Measurements from ENCODE around the gene RAB3A. TPM values are rescaled to one million over a fixed set of nuclear protein-coding genes. Genes with fewer than 3 reads are reported as not detected.

The RAB3A gene
- total and polyA plus RNA-seq, 2 donors (not counting 3 experiments of a cell fraction or from before 2014, with no cell fraction given), result 0.88 to 0.90 TPM

DNA sequence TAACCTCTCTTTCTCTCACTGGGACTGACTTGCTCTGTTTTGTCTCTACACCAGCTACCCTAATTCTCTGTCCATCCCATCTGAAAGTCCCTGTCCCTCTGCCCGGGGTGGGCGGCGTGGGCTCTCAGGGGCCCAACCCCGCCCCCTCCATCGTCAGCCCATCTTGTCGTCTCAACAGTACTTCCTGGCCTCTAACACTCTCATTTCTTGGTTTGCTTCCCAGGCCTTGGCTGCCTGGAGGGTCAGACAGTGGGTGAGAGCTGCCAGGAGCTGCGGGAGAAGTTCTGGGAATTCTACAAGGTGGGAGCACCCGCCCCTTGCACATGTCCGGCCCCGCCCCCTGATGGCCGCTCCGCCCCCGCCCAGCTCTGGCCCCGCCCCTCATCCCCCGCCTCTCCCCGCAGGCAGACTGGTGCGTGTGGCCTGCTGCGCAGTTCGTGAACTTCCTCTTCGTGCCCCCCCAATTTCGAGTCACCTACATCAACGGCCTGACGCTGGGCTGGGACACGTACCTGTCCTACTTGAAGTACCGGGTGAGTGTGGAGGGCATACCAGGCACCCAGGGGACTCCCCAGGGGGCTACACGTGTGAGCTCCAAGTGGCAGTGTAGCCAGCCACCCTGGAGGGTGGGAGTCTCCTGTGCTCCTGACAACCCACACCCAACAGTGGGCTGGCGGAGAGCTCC is 9.1 kb downstream of the RAB3A start:
- peak overlapping the region; percentile 33 for H2AFZ ChIP-seq (ENCODE audit: low read depth, low read length)
- no peaks in the 10 kb centered on the region for H3K9me3 ChIP-seq (replicated peaks; ENCODE audit: control insufficient read depth, insufficient read depth, low read length)
- FAIRE-seq, result no peak
- H4K20me1 ChIP-seq (replicated peaks; ENCODE audit: control insufficient read depth, extremely low read depth, insufficient read depth, low read length), result no peaks in the 10 kb centered on the region
- peaks cover 14% of the 10 kb centered on the region for H3K4me1 ChIP-seq (ENCODE audit: control insufficient read depth, extremely low read depth, insufficient read depth, low read length)
- dilution Hi-C loops (cut with MboI; ENCODE audit: extremely low pct_ligation_motif_present, low sequenced_read_pairs) (no loop called here), intact Hi-C loops (cut with micrococcal nuclease) (no loop called here)
- peak; percentile 11 for DNase-seq (ENCODE audit: low read depth, low spot score)
- H3K27me3 ChIP-seq (ENCODE audit: control insufficient read depth in 2 of 2, insufficient read depth in 2 of 2, low read length in 2 of 2), result no peaks in the 10 kb centered on the region
- peak overlapping the region; percentile 75 for H3K4me2 ChIP-seq (ENCODE audit: insufficient read depth, low read length)
- H3K9ac ChIP-seq (replicated peaks; ENCODE audit: extremely low read depth, insufficient read depth, low read length), result no peak overlapping the region
- ChIA-PET CTCF (interaction anchor here (0.8 to 2.1 kb wide), 6 partner anchors 11 to 134 kb away, joined by 3 to 7 read pairs (median 4); no protein-coding TSS in a partner anchor), POLR2A (no interaction called here)
- H3K79me2 ChIP-seq (ENCODE audit: control insufficient read depth, insufficient read depth, low read length), result no peaks in the 10 kb centered on the region
- TF ChIP-seq GATA2 (IDR thresholded peaks at IDR 0.05; ENCODE audit: insufficient read depth, insufficient read length, low read depth, low read length), result no peak
- TF ChIP-seq, protein P1, sequence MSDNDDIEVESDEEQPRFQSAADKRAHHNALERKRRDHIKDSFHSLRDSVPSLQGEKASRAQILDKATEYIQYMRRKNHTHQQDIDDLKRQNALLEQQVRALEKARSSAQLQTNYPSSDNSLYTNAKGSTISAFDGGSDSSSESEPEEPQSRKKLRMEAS (IDR thresholded peaks at IDR 0.05; ENCODE audit: insufficient read depth, insufficient read length), result no peak
- no peak for TF ChIP-seq JUN (IDR thresholded peaks at IDR 0.05; ENCODE audit: borderline replicate concordance, insufficient read depth, insufficient read length, low read depth)
- no peak for TF ChIP-seq FOS (IDR thresholded peaks at IDR 0.05; ENCODE audit: borderline replicate concordance, insufficient read depth, low read length)
- no peak for TF ChIP-seq MYC (IDR thresholded peaks at IDR 0.05; ENCODE audit: low read depth, low read length)
- TF ChIP-seq EZH2 (IDR thresholded peaks at IDR 0.05; ENCODE audit: borderline replicate concordance, low read depth, low read length, severe bottlenecking), result no peak
- TF ChIP-seq, protein P2, sequence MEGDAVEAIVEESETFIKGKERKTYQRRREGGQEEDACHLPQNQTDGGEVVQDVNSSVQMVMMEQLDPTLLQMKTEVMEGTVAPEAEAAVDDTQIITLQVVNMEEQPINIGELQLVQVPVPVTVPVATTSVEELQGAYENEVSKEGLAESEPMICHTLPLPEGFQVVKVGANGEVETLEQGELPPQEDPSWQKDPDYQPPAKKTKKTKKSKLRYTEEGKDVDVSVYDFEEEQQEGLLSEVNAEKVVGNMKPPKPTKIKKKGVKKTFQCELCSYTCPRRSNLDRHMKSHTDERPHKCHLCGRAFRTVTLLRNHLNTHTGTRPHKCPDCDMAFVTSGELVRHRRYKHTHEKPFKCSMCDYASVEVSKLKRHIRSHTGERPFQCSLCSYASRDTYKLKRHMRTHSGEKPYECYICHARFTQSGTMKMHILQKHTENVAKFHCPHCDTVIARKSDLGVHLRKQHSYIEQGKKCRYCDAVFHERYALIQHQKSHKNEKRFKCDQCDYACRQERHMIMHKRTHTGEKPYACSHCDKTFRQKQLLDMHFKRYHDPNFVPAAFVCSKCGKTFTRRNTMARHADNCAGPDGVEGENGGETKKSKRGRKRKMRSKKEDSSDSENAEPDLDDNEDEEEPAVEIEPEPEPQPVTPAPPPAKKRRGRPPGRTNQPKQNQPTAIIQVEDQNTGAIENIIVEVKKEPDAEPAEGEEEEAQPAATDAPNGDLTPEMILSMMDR (IDR thresholded peaks at IDR 0.05; ENCODE audit: extremely low read depth in 1 of 2, insufficient read depth in 1 of 2, low read depth in 1 of 2, low read length in 2 of 2), result no peak
- no peak for TF ChIP-seq POLR2A (IDR thresholded peaks at IDR 0.05; ENCODE audit: low read depth, low read length)
- TF ChIP-seq POLR2AphosphoS5 (IDR thresholded peaks at IDR 0.05; ENCODE audit: insufficient read depth, low read depth, low read length), result no peak
- H3K4me3 ChIP-seq (replicated peaks in 1 of 3; ENCODE audit: insufficient read depth in 1 of 3, low read depth in 1 of 3, low read length in 3 of 3), result no peak overlapping the region
- H3K27ac ChIP-seq (ENCODE audit: insufficient read depth, low read depth, low read length), result no peak overlapping the region
- peaks cover 0 to 6% of the 10 kb centered on the region in 2 experiments for H3K36me3 ChIP-seq (ENCODE audit: control insufficient read depth in 2 of 2, extremely low read depth in 1 of 2, insufficient read depth in 2 of 2, low read length in 2 of 2)
- no peaks in the 10 kb centered on the region for H3K9me1 ChIP-seq (replicated peaks; ENCODE audit: control insufficient read depth, extremely low read depth, insufficient read depth, low read length)
- BruUV-seq (replicated peaks), result no TSS peak
